ENCODE results near the gene SLC2A4RG.
"Not testable (repeated sequence)": the region's sequence is repeated elsewhere in the genome, so short reads cannot be mapped to it uniquely, and the experiment has no call there.

Gene SLC2A4RG

GRCh38 chr20:63714858-63715257 lies 24.7 kb upstream of the SLC2A4RG start:
- no peak for DNase-seq (ENCODE audit: low read depth)

- no peak for DNase-seq (ENCODE audit: low read depth)
These were observed 20.6 kb upstream of the SLC2A4RG start for GRCh38 chr20:63718996-63719395.

GRCh38 chr20:63722967-63723622 lies 16.5 kb upstream of the SLC2A4RG start:
- DNase-seq (ENCODE audit: low read depth), result not testable (repeated sequence)

- DNase-seq (ENCODE audit: low read depth), result not testable (repeated sequence)
These were observed 9.3 kb upstream of the SLC2A4RG start for GRCh38 chr20:63730189-63730733.

GRCh38 chr20:63731410-63731809 lies 8.2 kb upstream of the SLC2A4RG start:
- no peak for DNase-seq (ENCODE audit: low read depth)

- no peak for DNase-seq (ENCODE audit: low read depth)
These were observed 7.2 kb upstream of the SLC2A4RG start for GRCh38 chr20:63732118-63733095.

GRCh38 chr20:63733117-63733516 lies 6.5 kb upstream of the SLC2A4RG start:
- no peak for DNase-seq (ENCODE audit: low read depth)

- DNase-seq (ENCODE audit: low read depth), result no peak
These were observed 5.9 kb upstream of the SLC2A4RG start for GRCh38 chr20:63733579-63734081.

GRCh38 chr20:63734111-63734945 lies 5.2 kb upstream of the SLC2A4RG start:
- no peak for DNase-seq (ENCODE audit: low read depth)

GRCh38 chr20:63734946-63735858 lies 4.4 kb upstream of the SLC2A4RG start:
- no peak for DNase-seq (ENCODE audit: low read depth)

GRCh38 chr20:63735859-63736718 lies 3.5 kb upstream of the SLC2A4RG start, which contains the start of gene LIME1:
LIME1 (plus strand) TSS chr20:63736664; CDS start chr20:63737550, 886 bp downstream.
- DNase-seq (ENCODE audit: low read depth), result no peak

GRCh38 chr20:63736893-63737694 lies 2.5 kb upstream of the SLC2A4RG start:
- no peak for DNase-seq (ENCODE audit: low read depth)

GRCh38 chr20:63737695-63737944 lies 2.0 kb upstream of the SLC2A4RG start:
- no peak for DNase-seq (ENCODE audit: low read depth)

GRCh38 chr20:63737945-63738686 lies 1.5 kb upstream of the SLC2A4RG start:
- no peak for DNase-seq (ENCODE audit: low read depth)

- no peak for DNase-seq (ENCODE audit: low read depth)
These were observed 868 bp upstream of the SLC2A4RG start for GRCh38 chr20:63738687-63739129.

- peak; percentile 48 for DNase-seq (ENCODE audit: low read depth)
These were observed 572 bp downstream of the SLC2A4RG start for GRCh38 chr20:63740070-63740626.

GRCh38 chr20:63740627-63741353 lies 1.2 kb downstream of the SLC2A4RG start:
- DNase-seq (ENCODE audit: low read depth), result no peak
